Body of pancreas (tissue), 4 donors: Measurements from ENCODE around the gene CMPK2.

Experiments
- POLR2A ChIP-seq, 3 donors: fragments of 450-650 bp; IDR thresholded peaks; one replicate each; pipeline ENCODE4 v1.6.1; 2016; ENCODE audit warnings: antibody characterized with exemption in 3 of 3, mild to moderate bottlenecking in 2 of 3
- TF ChIP-seq, protein P1 (sequence below), 7 experiments: fragments of 450-650 bp in 4 of 7; fragments of 200-600 bp in 3 of 7; sonication (generic) in 3 of 7; IDR thresholded peaks; one replicate each; pipeline ENCODE4 v1.5.1; 2016 to 2019; ENCODE audit warnings: antibody characterized with exemption in 7 of 7

GRCh38 chr2:6806604-6807003 is 59.1 kb downstream of the CMPK2 start:
- TF ChIP-seq, protein P1, sequence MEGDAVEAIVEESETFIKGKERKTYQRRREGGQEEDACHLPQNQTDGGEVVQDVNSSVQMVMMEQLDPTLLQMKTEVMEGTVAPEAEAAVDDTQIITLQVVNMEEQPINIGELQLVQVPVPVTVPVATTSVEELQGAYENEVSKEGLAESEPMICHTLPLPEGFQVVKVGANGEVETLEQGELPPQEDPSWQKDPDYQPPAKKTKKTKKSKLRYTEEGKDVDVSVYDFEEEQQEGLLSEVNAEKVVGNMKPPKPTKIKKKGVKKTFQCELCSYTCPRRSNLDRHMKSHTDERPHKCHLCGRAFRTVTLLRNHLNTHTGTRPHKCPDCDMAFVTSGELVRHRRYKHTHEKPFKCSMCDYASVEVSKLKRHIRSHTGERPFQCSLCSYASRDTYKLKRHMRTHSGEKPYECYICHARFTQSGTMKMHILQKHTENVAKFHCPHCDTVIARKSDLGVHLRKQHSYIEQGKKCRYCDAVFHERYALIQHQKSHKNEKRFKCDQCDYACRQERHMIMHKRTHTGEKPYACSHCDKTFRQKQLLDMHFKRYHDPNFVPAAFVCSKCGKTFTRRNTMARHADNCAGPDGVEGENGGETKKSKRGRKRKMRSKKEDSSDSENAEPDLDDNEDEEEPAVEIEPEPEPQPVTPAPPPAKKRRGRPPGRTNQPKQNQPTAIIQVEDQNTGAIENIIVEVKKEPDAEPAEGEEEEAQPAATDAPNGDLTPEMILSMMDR (IDR thresholded peaks at IDR 0.05), result no peak
- TF ChIP-seq POLR2A (IDR thresholded peaks at IDR 0.05), result no peak
